Esophagus squamous epithelium (tissue), 5 donors: ENCODE measurements around the gene ZNF831. TPM values are rescaled to one million over a fixed set of nuclear protein-coding genes. Genes with fewer than 3 reads are reported as not detected.

Source experiments
- DNase-seq: peaks from one replicate; lab custom pipeline; 2025; lab: John Stamatoyannopoulos, UW
- H3K27ac ChIP-seq, 4 donors: fragments of 200-600 bp; sonication (generic); one replicate each; pipeline ENCODE4 v1.5.1; 2016 to 2019; ENCODE audit warnings: mild to moderate bottlenecking in 1 of 4
- H3K27me3 ChIP-seq, 4 donors: fragments of 200-600 bp; sonication (generic); 1 replicate in 3 of 4; 2 replicates in 1 of 4; pipeline versions ENCODE4 v1.5.1 to v1.6.0; 2017 to 2021; ENCODE audit warnings: antibody characterized with exemption in 1 of 4
- H3K36me3 ChIP-seq, 3 donors: fragments of 200-600 bp; sonication (generic); one replicate each; pipeline ENCODE4 v1.5.1; 2016 to 2019
- H3K4me1 ChIP-seq, 3 donors: fragments of 200-600 bp; sonication (generic); one replicate each; pipeline ENCODE4 v1.5.1; 2017 to 2019
- H3K4me3 ChIP-seq, 4 donors: fragments of 200-600 bp; sonication (generic); 1 replicate in 3 of 4; 2 replicates in 1 of 4; pipeline ENCODE4 v1.5.1; 2016 to 2019; ENCODE audit warnings: mild to moderate bottlenecking in 2 of 4, moderate library complexity in 1 of 4
- H3K9me3 ChIP-seq, 3 donors: fragments of 200-600 bp; sonication (generic); one replicate each; pipeline ENCODE4 v1.5.1; 2016 to 2019
- POLR2A ChIP-seq, 4 donors: fragments of 450-650 bp; IDR thresholded peaks; one replicate each; pipeline ENCODE4 v1.6.1; 2017; ENCODE audit warnings: antibody characterized with exemption in 4 of 4, mild to moderate bottlenecking in 4 of 4, moderate library complexity in 3 of 4
- WGBS, 2 donors: methylation state at CpG; one replicate each; pipeline ENCODE4 v1.1.5; 2018; 5-methylcytosine and 5-hydroxymethylcytosine counted together
- intact Hi-C: fragments of 100-400 bp; cut with DNase I; formaldehyde crosslinking; loops from one replicate; pipeline ENCODE4 v1.15.0; 2022
- total RNA-seq, 4 donors: library from RNA; depleted of rRNA; stranded (reverse); fragments of >200 nt; gene quantifications; one replicate each; pipeline ENCODE4 v1.1.0, GENCODE V29; 2016
- TF ChIP-seq, protein P1 (sequence below), 6 experiments: fragments of 450-650 bp in 4 of 6; fragments of 200-600 bp in 2 of 6; sonication (generic) in 2 of 6; IDR thresholded peaks; one replicate each; pipeline ENCODE4 v1.5.1; 2016 to 2019; ENCODE audit warnings: antibody characterized with exemption in 6 of 6, mild to moderate bottlenecking in 4 of 6, moderate library complexity in 4 of 6
- donor health status: DM: yes; HTN: yes; CAD: no.

The ZNF831 gene
- total RNA-seq, 4 donors from 2014 or later: 0.38 to 1.7 (median 0.60) TPM

GRCh38 chr20:59124296-59125029 lies 39.2 kb upstream of the ZNF831 start:
- DNase-seq: no peak
- Histone ChIP-seq H3K4me1 (no peaks in the 10 kb centered on the region), H3K36me3 (no peaks in the 10 kb centered on the region), H3K27me3 (no peaks in the 10 kb centered on the region), H3K27ac (no peak overlapping the region), H3K9me3 (no peaks in the 10 kb centered on the region), H3K4me3 (no peak overlapping the region)
- no peak for TF ChIP-seq POLR2A (IDR thresholded peaks at IDR 0.05)
- TF ChIP-seq, protein P1, sequence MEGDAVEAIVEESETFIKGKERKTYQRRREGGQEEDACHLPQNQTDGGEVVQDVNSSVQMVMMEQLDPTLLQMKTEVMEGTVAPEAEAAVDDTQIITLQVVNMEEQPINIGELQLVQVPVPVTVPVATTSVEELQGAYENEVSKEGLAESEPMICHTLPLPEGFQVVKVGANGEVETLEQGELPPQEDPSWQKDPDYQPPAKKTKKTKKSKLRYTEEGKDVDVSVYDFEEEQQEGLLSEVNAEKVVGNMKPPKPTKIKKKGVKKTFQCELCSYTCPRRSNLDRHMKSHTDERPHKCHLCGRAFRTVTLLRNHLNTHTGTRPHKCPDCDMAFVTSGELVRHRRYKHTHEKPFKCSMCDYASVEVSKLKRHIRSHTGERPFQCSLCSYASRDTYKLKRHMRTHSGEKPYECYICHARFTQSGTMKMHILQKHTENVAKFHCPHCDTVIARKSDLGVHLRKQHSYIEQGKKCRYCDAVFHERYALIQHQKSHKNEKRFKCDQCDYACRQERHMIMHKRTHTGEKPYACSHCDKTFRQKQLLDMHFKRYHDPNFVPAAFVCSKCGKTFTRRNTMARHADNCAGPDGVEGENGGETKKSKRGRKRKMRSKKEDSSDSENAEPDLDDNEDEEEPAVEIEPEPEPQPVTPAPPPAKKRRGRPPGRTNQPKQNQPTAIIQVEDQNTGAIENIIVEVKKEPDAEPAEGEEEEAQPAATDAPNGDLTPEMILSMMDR (IDR thresholded peaks at IDR 0.05): no peak
- WGBS, 2 donors: 80 to 88% methylated on average over 1 to 12 of the region's 15 CpGs
- intact Hi-C loops: no loop called here

DNA sequence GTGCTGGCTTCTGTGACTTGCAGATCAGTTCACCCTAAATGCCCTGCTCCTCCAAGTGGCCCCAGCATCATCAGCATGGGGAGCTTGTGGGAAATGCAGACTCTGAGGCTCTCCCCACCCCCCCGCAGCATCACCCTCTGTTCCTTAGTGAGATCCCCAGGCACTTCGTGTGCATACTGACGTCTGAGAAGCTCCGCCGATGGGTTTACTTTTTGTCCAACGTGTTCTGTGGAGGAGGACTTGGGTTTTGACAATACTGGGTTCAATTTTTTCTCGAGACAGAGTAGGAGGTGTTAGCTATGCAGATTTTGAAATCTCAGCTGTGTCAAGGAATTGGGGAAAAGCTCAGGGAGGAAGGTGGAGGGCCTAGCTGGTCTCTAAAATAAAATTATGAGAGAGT lies 38.3 kb upstream of the ZNF831 start:
- no peak for DNase-seq
- no peak overlapping the region for H3K27ac ChIP-seq
- TF ChIP-seq POLR2A (IDR thresholded peaks at IDR 0.05): no peak
- TF ChIP-seq, protein P1 (IDR thresholded peaks at IDR 0.05): no peak
- H3K27me3 ChIP-seq: no peaks in the 10 kb centered on the region
- intact Hi-C loops: no loop called here
- WGBS, 2 donors: 86 to 93% methylated on average over 6 to 7 of the region's 7 CpGs
- no peak overlapping the region for H3K4me3 ChIP-seq
- no peaks in the 10 kb centered on the region for H3K4me1 ChIP-seq
- H3K36me3 ChIP-seq: no peaks in the 10 kb centered on the region
- no peaks in the 10 kb centered on the region for H3K9me3 ChIP-seq

- Histone ChIP-seq H3K27me3 (no peaks in the 10 kb centered on the region), H3K36me3 (no peaks in the 10 kb centered on the region), H3K4me1 (no peaks in the 10 kb centered on the region), H3K9me3 (no peaks in the 10 kb centered on the region), H3K4me3 (no peak overlapping the region), H3K27ac (no peak overlapping the region)
- 76 to 78% methylated on average over 5 to 7 of the region's 7 CpGs for WGBS, 2 donors
- no peak for TF ChIP-seq POLR2A (IDR thresholded peaks at IDR 0.05)
- TF ChIP-seq, protein P1 (IDR thresholded peaks at IDR 0.05): no peak
- DNase-seq: no peak
- intact Hi-C loops: no loop called here
Observed at GRCh38 chr20:59125836-59126235, 37.8 kb upstream of the ZNF831 start.

GRCh38 chr20:59127839-59128238 lies 35.8 kb upstream of the ZNF831 start:
- H3K27ac ChIP-seq: no peak overlapping the region
- intact Hi-C loops: no loop called here
- 70 to 88% methylated on average over 5 of the region's 6 CpGs for WGBS, 2 donors
- no peak overlapping the region for H3K4me3 ChIP-seq
- H3K9me3 ChIP-seq: no peaks in the 10 kb centered on the region
- TF ChIP-seq, protein P1 (IDR thresholded peaks at IDR 0.05): no peak
- no peak for TF ChIP-seq POLR2A (IDR thresholded peaks at IDR 0.05)
- H3K27me3 ChIP-seq: no peaks in the 10 kb centered on the region
- no peaks in the 10 kb centered on the region for H3K4me1 ChIP-seq
- H3K36me3 ChIP-seq: no peaks in the 10 kb centered on the region
- no peak for DNase-seq

GRCh38 chr20:59131551-59132285 lies 31.9 kb upstream of the ZNF831 start:
- DNase-seq: no peak
- no peaks in the 10 kb centered on the region for H3K27me3 ChIP-seq
- H3K27ac ChIP-seq: no peak overlapping the region
- TF ChIP-seq, protein P1 (IDR thresholded peaks at IDR 0.05): no peak
- TF ChIP-seq POLR2A (IDR thresholded peaks at IDR 0.05): no peak
- no peaks in the 10 kb centered on the region for H3K9me3 ChIP-seq
- WGBS, 2 donors: 54 to 80% methylated on average over 3 to 5 of the region's 6 CpGs
- no peaks in the 10 kb centered on the region for H3K36me3 ChIP-seq
- H3K4me1 ChIP-seq: peaks cover 0 to 26% (median 5%) of the 10 kb centered on the region in 3 donors
- no peak overlapping the region for H3K4me3 ChIP-seq
- intact Hi-C loops: no loop called here
